ENCODE data around the gene CCT7.

Gene CCT7

DNA sequence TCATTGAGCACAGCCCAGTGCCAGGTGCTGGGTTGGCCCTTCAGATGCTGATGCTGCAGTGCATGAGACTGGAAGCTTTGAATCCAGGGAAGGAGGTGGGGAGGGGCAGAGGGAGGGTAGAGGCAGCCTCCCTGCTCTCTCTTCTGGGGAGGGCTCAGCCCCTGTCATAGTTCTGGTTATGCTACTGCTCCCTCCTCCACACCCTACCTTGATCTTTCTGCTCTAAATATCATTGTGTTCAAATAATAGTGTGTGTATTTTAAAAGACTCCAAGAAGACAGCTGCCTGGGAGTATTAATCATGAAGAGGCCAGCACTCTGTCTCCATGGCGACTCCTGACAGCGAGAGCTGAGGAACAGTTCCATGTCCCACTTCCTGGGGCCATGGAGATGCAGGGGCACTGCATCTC is 63.0 kb downstream of the CCT7 start:
- no peak for DNase-seq

DNA sequence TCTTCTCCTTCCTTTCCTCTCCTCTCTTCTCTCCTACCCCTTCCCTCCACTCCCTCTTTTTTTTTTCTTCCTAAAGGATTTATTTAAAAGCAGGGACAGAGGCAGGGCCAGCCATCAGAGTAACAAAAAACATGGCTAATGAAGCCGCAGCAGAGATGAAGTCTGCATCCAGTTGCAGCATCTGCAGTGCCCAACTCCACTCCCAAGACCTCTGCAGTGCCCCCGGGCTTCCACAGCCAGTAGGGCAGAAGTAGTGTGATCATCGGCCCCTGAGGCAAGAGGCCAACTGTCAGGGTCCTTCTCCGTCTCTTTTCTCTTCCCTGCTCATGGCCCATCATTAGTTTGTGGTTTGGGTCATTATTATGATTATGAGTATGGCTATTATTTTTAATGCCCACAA is 63.5 kb downstream of the CCT7 start:
- no peak for DNase-seq

DNA sequence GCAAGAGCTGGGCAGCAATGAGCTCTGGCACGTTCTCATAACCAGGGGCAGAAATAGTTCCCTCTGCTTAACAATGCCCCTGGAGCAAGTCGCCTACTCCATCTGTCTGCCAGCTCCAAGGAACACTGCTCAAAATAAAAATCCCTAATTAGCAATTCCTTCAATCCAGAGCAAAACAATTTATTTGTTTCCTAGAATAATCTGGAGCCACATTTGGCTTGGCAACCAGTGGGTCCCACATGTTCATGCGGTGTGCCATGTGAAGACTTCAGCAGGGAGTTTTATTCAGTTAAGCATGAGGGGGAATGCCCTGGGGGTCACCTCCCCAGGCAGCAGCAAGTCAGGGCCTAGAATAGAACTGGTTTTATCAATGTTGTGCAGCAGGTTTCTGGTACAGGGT is 66.8 kb downstream of the CCT7 start:
- DNase-seq = no peak

DNA sequence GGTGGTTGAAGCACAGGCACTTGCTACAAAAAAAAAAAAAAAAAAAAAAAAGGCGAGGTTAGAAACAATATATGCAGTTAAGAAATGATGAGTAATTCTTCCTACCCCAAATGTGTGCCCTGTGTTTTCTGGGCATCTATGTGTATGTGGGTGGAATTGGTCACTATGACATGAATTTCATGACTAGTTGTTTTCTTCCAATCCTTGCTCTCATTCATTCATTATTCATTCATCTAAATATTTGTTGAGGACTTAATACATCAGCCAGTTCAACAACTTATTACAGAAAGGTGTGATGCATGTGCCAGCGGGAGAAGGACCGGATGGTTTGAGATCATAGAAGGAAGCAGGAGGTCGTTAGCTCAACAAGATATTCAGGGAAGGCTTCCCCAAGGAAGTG is 67.5 kb downstream of the CCT7 start:
- DNase-seq = no peak
